ENCODE measurements around the gene SLC4A1.

DNA sequence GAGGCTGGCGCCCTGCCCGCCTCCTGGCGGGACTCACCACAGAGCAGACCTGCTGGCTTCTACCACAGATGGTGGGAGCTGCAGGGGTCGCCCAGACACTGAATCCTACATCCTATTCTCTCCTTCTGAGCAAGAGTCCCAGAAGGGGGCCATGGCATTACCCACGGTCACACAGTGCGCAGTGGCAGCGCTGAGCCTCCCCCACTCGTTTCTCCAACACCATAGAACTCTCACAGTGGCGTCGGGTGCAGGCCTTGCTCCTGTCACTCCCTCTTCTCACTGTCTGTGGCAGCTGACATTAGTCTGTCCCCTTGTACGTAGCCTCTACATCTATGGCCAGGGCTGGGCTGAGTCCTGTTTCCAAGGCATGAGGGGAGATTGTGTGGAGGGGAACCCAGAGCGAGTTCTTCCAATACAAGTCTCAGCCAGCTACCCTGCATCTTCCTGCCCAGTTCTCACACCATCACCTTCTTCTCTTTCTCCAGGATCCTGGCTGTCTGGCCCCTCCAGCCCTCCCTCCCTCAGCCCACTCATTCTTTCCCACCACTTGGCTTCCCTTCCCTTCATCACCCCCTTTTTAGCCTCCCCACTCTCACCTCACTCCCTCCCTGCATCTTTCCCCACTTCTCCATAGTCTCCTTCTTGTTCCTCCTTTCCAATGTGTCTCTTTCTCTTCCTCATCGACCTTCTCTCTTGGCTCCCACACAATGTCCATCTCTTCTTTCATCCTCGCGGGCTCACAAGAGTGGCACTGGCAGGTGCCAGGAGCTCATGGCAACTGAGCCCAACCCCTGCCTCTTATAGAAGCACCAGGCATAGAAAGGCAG, 54.3 kb downstream of the SLC4A1 start:
- TF ChIP-seq, protein P1, sequence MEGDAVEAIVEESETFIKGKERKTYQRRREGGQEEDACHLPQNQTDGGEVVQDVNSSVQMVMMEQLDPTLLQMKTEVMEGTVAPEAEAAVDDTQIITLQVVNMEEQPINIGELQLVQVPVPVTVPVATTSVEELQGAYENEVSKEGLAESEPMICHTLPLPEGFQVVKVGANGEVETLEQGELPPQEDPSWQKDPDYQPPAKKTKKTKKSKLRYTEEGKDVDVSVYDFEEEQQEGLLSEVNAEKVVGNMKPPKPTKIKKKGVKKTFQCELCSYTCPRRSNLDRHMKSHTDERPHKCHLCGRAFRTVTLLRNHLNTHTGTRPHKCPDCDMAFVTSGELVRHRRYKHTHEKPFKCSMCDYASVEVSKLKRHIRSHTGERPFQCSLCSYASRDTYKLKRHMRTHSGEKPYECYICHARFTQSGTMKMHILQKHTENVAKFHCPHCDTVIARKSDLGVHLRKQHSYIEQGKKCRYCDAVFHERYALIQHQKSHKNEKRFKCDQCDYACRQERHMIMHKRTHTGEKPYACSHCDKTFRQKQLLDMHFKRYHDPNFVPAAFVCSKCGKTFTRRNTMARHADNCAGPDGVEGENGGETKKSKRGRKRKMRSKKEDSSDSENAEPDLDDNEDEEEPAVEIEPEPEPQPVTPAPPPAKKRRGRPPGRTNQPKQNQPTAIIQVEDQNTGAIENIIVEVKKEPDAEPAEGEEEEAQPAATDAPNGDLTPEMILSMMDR (IDR thresholded peaks at IDR 0.05 in 8 of 11, conservative IDR thresholded peaks at IDR 0.05 in 3 of 11) = no peak
- TF ChIP-seq POLR2AphosphoS5 (IDR thresholded peaks at IDR 0.05) = no peak

Measured in spleen (tissue), 7 donors.